NT2/D1 (cell line): Measurements from ENCODE around the gene ETV5.

Source experiments
- SUZ12 ChIP-seq: IDR thresholded peaks from 2 replicates; pipeline ENCODE4 v1.6.1; 2011; ENCODE audit not compliant: insufficient read length, insufficient read depth; ENCODE audit errors: extremely low read depth
- YY1 ChIP-seq: IDR thresholded peaks from 2 replicates; pipeline ENCODE4 v1.6.1; 2011; ENCODE audit not compliant: insufficient read length, insufficient read depth
- ZNF274 ChIP-seq: IDR thresholded peaks from 2 replicates; pipeline ENCODE4 v1.6.1; 2011; ENCODE audit warnings: mild to moderate bottlenecking, low read depth, low read length

- TF ChIP-seq YY1 = no peak
- no peak for TF ChIP-seq ZNF274
- no peak for TF ChIP-seq SUZ12
Observed at GRCh38 chr3:186022931-186023330, 86.0 kb downstream of the ETV5 start.
